22Rv1 (cell line): ENCODE measurements around the gene SIRPB1.
"Not testable (repeated sequence)": the region's sequence is repeated elsewhere in the genome, so short reads cannot be mapped to it uniquely, and the experiment has no call there.

Experiments
- CTCF ChIP-seq: fragments of 450-650 bp; IDR thresholded peaks from 2 replicates; pipeline ENCODE4 v1.5.1; 2017; ENCODE audit warnings: mild to moderate bottlenecking
- ZFX ChIP-seq: fragments of 450-650 bp; IDR thresholded peaks from 2 replicates; pipeline ENCODE4 v1.6.1; 2017; ENCODE audit warnings: antibody characterized with exemption, borderline replicate concordance

- TF ChIP-seq CTCF, ZFX: not testable (repeated sequence)
Measured at GRCh38 chr20:1608678-1609347, 11.0 kb downstream of the SIRPB1 start.
